Measurements from ENCODE around the gene ZNF638.

- no peak for TF ChIP-seq YY1 (IDR thresholded peaks at IDR 0.05; ENCODE audit: extremely low read depth, insufficient replicate concordance, low read depth, low read length)
- no peak for TF ChIP-seq CTCF (IDR thresholded peaks at IDR 0.05 in 2 of 3, conservative IDR thresholded peaks at IDR 0.05 in 1 of 3; ENCODE audit: borderline replicate concordance in 1 of 3, insufficient read depth in 1 of 3, low read depth in 2 of 3, low read length in 2 of 3)
- no peak for TF ChIP-seq RAD21 (IDR thresholded peaks at IDR 0.05; ENCODE audit: low read depth)
- no peak for TF ChIP-seq POLR2A (IDR thresholded peaks at IDR 0.05; ENCODE audit: borderline replicate concordance, extremely low read depth, insufficient read depth, insufficient read length)
- TF ChIP-seq EZH2 (IDR thresholded peaks at IDR 0.05) = no peak
- TF ChIP-seq SP1 (IDR thresholded peaks at IDR 0.05; ENCODE audit: low read depth) = no peak
- no peak for TF ChIP-seq POLR2AphosphoS5 (IDR thresholded peaks at IDR 0.05; ENCODE audit: low read depth, low read length)
- TF ChIP-seq EZH2phosphoT487 (IDR thresholded peaks at IDR 0.05; ENCODE audit: borderline replicate concordance) = no peak
- no peak for TF ChIP-seq TCF7L2 (IDR thresholded peaks at IDR 0.05; ENCODE audit: borderline replicate concordance, extremely low read depth, insufficient read depth, insufficient read length)
- no peak for TF ChIP-seq SIN3A (IDR thresholded peaks at IDR 0.05; ENCODE audit: low read depth)
- TF ChIP-seq, protein P1, sequence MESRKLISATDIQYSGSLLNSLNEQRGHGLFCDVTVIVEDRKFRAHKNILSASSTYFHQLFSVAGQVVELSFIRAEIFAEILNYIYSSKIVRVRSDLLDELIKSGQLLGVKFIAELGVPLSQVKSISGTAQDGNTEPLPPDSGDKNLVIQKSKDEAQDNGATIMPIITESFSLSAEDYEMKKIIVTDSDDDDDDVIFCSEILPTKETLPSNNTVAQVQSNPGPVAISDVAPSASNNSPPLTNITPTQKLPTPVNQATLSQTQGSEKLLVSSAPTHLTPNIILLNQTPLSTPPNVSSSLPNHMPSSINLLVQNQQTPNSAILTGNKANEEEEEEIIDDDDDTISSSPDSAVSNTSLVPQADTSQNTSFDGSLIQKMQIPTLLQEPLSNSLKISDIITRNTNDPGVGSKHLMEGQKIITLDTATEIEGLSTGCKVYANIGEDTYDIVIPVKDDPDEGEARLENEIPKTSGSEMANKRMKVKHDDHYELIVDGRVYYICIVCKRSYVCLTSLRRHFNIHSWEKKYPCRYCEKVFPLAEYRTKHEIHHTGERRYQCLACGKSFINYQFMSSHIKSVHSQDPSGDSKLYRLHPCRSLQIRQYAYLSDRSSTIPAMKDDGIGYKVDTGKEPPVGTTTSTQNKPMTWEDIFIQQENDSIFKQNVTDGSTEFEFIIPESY (IDR thresholded peaks at IDR 0.05; ENCODE audit: extremely low read depth, insufficient replicate concordance, low read length) = no peak
Observed at GRCh38 chr2:71333619-71334018, 2.0 kb downstream of the ZNF638 start.
